Endothelial cell of hepatic sinusoid (primary cell): ENCODE results near the gene CPNE8.

Experiments
- in situ Hi-C: cut with HindIII; loops from 2 replicates; pipeline ENCODE4 v1.10.0; 2017; ENCODE audit warnings: low sequenced_read_pairs

The CPNE8 gene

GRCh38 chr12:38905480-38906351, at the start of gene CPNE8:
TSS of gene CPNE8 (minus strand) at chr12:38905591. CDS start at chr12:38905534, 57 bp downstream.
- in situ Hi-C loops = no loop called here

GRCh38 chr12:38954238-38954873, 49.0 kb upstream of the CPNE8 start:
- in situ Hi-C loops = loop anchor here (5.0 kb wide), 1 partner anchor 53 kb away; no protein-coding TSS in a partner anchor

- in situ Hi-C loops = no loop called here
These were observed 44.0 kb upstream of the CPNE8 start for GRCh38 chr12:38949363-38949762.

- in situ Hi-C loops = no loop called here
These were observed 29.3 kb upstream of the CPNE8 start for GRCh38 chr12:38934686-38935085.

GRCh38 chr12:38934078-38934584, 28.7 kb upstream of the CPNE8 start:
- in situ Hi-C loops = no loop called here

- in situ Hi-C loops = no loop called here
These were observed 26.9 kb upstream of the CPNE8 start for GRCh38 chr12:38932320-38932719.

- in situ Hi-C loops = no loop called here
These were observed 26.1 kb upstream of the CPNE8 start for GRCh38 chr12:38931461-38931860.

- in situ Hi-C loops = no loop called here
These were observed 25.6 kb upstream of the CPNE8 start for GRCh38 chr12:38930990-38931389.

- in situ Hi-C loops = no loop called here
These were observed 21.1 kb upstream of the CPNE8 start for GRCh38 chr12:38926501-38926900.

GRCh38 chr12:38921025-38921677, 15.8 kb upstream of the CPNE8 start:
- in situ Hi-C loops = no loop called here

- in situ Hi-C loops = no loop called here
These were observed 13.8 kb upstream of the CPNE8 start for GRCh38 chr12:38919191-38919590.

- in situ Hi-C loops = no loop called here
These were observed 10.2 kb upstream of the CPNE8 start for GRCh38 chr12:38915429-38916182.

GRCh38 chr12:38912116-38912515, 6.7 kb upstream of the CPNE8 start:
- in situ Hi-C loops = no loop called here

GRCh38 chr12:38911611-38912010, 6.2 kb upstream of the CPNE8 start:
- in situ Hi-C loops = no loop called here

GRCh38 chr12:38907201-38907923, 2.0 kb upstream of the CPNE8 start:
- in situ Hi-C loops = no loop called here

GRCh38 chr12:38906482-38907200, 1.2 kb upstream of the CPNE8 start:
- in situ Hi-C loops = no loop called here

GRCh38 chr12:38904537-38905479, 583 bp downstream of the CPNE8 start:
- in situ Hi-C loops = no loop called here

- in situ Hi-C loops = no loop called here
These were observed 1.8 kb downstream of the CPNE8 start for GRCh38 chr12:38903596-38903995.
